H54 (cell line): ENCODE results near the gene MAOA.
"Not testable (repeated sequence)": the region's sequence is repeated elsewhere in the genome, so short reads cannot be mapped to it uniquely, and the experiment has no call there.

Experiments
- DNase-seq: peaks from one replicate; pipeline ENCODE4 v3.0.0; 2011; ENCODE audit warnings: low spot score, mixed read lengths; ENCODE audit not compliant: insufficient read length
- FAIRE-seq: peaks from 3 replicates; lab custom pipeline; 2011; peaks lifted over from hg19 to GRCh38; lab: Jason Lieb, UNC
- POLR2A ChIP-seq: IDR thresholded peaks from 2 replicates; pipeline ENCODE4 v1.6.1; 2011; ENCODE audit warnings: low read depth, mild to moderate bottlenecking, low read length

Gene MAOA

GRCh38 chrX:43656005-43656494 is at the start of gene MAOA:
Gene MAOA (plus strand): TSS chrX:43656299. CDS start chrX:43656342, 43 bp downstream.
- TF ChIP-seq POLR2A: no peak
- FAIRE-seq (no peak), DNase-seq (no peak)

GRCh38 chrX:43612400-43612799 is 43.7 kb upstream of the MAOA start:
- DNase-seq: no peak
- TF ChIP-seq POLR2A: no peak
- FAIRE-seq: no peak

- no peak for FAIRE-seq
- TF ChIP-seq POLR2A: no peak
- DNase-seq: no peak
Measured at GRCh38 chrX:43615660-43616059, 40.4 kb upstream of the MAOA start.

GRCh38 chrX:43618366-43619205 is 37.5 kb upstream of the MAOA start:
- no peak for FAIRE-seq
- no peak for DNase-seq
- TF ChIP-seq POLR2A: no peak

GRCh38 chrX:43619861-43620260 is 36.2 kb upstream of the MAOA start:
- not testable (repeated sequence) for DNase-seq, FAIRE-seq

- FAIRE-seq (no peak), DNase-seq (no peak)
- TF ChIP-seq POLR2A: no peak
Measured at GRCh38 chrX:43627147-43627546, 29.0 kb upstream of the MAOA start.

- no peak for DNase-seq
- TF ChIP-seq POLR2A: no peak
- FAIRE-seq: no peak
Measured at GRCh38 chrX:43627669-43628068, 28.4 kb upstream of the MAOA start.

GRCh38 chrX:43629229-43629628 is 26.9 kb upstream of the MAOA start:
- DNase-seq: no peak
- no peak for FAIRE-seq
- TF ChIP-seq POLR2A: no peak

GRCh38 chrX:43631841-43632240 is 24.3 kb upstream of the MAOA start:
- DNase-seq: no peak
- FAIRE-seq: no peak
- TF ChIP-seq POLR2A: no peak

GRCh38 chrX:43633081-43633480 is 23.0 kb upstream of the MAOA start:
- DNase-seq (no peak), FAIRE-seq (no peak)
- TF ChIP-seq POLR2A: no peak

- FAIRE-seq (no peak), DNase-seq (no peak)
Measured at GRCh38 chrX:43633757-43634156, 22.3 kb upstream of the MAOA start.

GRCh38 chrX:43640482-43640881 is 15.6 kb upstream of the MAOA start:
- TF ChIP-seq POLR2A: no peak
- FAIRE-seq (no peak), DNase-seq (no peak)

More at GRCh38 chrX:43633757-43634156, 22.3 kb upstream of the MAOA start:
- no peak for TF ChIP-seq POLR2A

- no peak for FAIRE-seq
- no peak for TF ChIP-seq POLR2A
- DNase-seq: no peak
Measured at GRCh38 chrX:43641691-43642090, 14.4 kb upstream of the MAOA start.

- TF ChIP-seq POLR2A: no peak
- FAIRE-seq (no peak), DNase-seq (no peak)
Measured at GRCh38 chrX:43643201-43643600, 12.9 kb upstream of the MAOA start.

GRCh38 chrX:43643662-43644061 is 12.4 kb upstream of the MAOA start:
- no peak for FAIRE-seq
- no peak for DNase-seq
- TF ChIP-seq POLR2A: no peak
